SK-N-SH (cell line): ENCODE data around the gene MED16. TPM values are rescaled to one million over a fixed set of nuclear protein-coding genes. Genes with fewer than 3 reads are reported as not detected.

ENCODE experiments used
- CTCF ChIA-PET: fragments of 300-600, 350-600 bp; formaldehyde crosslinking; extraction: SDS; loops from one replicate; lab custom pipeline; 2021; lab: Yijun Ruan, JAX
- POLR2A ChIA-PET: fragments of 350-600 bp; sonication (Branson Sonifier 250); formaldehyde crosslinking; extraction: SDS; loops from one replicate; lab custom pipeline; 2020; ENCODE audit warnings: antibody characterized with exemption, inconsistent platforms; lab: Yijun Ruan, JAX
- DNase-seq: peaks from one replicate; pipeline ENCODE4 v3.0.0; 2012
- H2AFZ ChIP-seq: fragments of 200-600 bp; sonication (generic); 2 replicates; pipeline ENCODE4 v1.8.1; 2016; ENCODE audit warnings: antibody characterized with exemption, mild to moderate bottlenecking, low read depth
- H3F3A ChIP-seq: fragments of 200-600 bp; sonication (generic); replicated peaks from 2 replicates; pipeline ENCODE3; 2016; ENCODE audit warnings: antibody characterized with exemption, mild to moderate bottlenecking; ENCODE audit not compliant: insufficient read depth
- H3K27ac ChIP-seq, 2 experiments: fragments of 200-500 bp in 1 of 2; fragments of 200-600 bp in 1 of 2; sonication (Bioruptor generic) in 1 of 2; sonication (generic), shearing (Covaris generic) in 1 of 2; 2 replicates each; pipeline versions ENCODE4 v1.5.1 to v1.6.1; 2014 to 2016; ENCODE audit warnings: low read depth in 2 of 2, inconsistent platforms in 1 of 2, low read length in 1 of 2, mild to moderate bottlenecking in 1 of 2, mixed read lengths in 1 of 2
- H3K27me3 ChIP-seq: fragments of 200-600 bp; sonication (generic), shearing (Covaris generic); 2 replicates; pipeline ENCODE4 v1.6.1; 2016; ENCODE audit warnings: mixed run types; ENCODE audit not compliant: insufficient read depth
- H3K36me3 ChIP-seq, 2 experiments: fragments of 200-500 bp in 1 of 2; fragments of 200-600 bp in 1 of 2; sonication (Bioruptor generic) in 1 of 2; sonication (generic) in 1 of 2; replicated peaks in 1 of 2; 2 replicates each; pipeline versions ENCODE3 to v1.5.1; 2014 to 2016; ENCODE audit warnings: low read length in 1 of 2, mild to moderate bottlenecking in 1 of 2; ENCODE audit not compliant: insufficient read depth in 2 of 2, control insufficient read depth in 1 of 2
- H3K4me1 ChIP-seq, 2 experiments: fragments of 200-500 bp in 1 of 2; fragments of 200-600 bp in 1 of 2; sonication (Bioruptor generic) in 1 of 2; sonication (generic), shearing (Covaris generic) in 1 of 2; 2 replicates each; pipeline versions ENCODE4 v1.5.1 to v1.6.1; 2014 to 2016; ENCODE audit warnings: low read depth in 1 of 2, low read length in 1 of 2, mixed run types in 1 of 2; ENCODE audit not compliant: insufficient read depth in 2 of 2, control insufficient read depth in 1 of 2
- H3K4me2 ChIP-seq: fragments of 200-600 bp; sonication (generic), shearing (Covaris generic); 2 replicates; pipeline ENCODE4 v1.6.1; 2017; ENCODE audit warnings: mixed run types
- H3K4me3 ChIP-seq, 2 experiments: fragments of 200-500 bp in 1 of 2; fragments of 200-600 bp in 1 of 2; sonication (Bioruptor generic) in 1 of 2; sonication (generic), shearing (Covaris generic) in 1 of 2; 2 replicates each; pipeline versions ENCODE4 v1.5.1 to v1.8.1; 2014 to 2016; ENCODE audit warnings: low read depth in 2 of 2, inconsistent platforms in 1 of 2, low read length in 1 of 2, mild to moderate bottlenecking in 1 of 2, mixed read lengths in 1 of 2, moderate library complexity in 1 of 2
- H3K79me2 ChIP-seq: fragments of 200-600 bp; sonication (generic); 2 replicates; pipeline ENCODE4 v1.8.1; 2017; ENCODE audit warnings: mild to moderate bottlenecking; ENCODE audit not compliant: insufficient read depth
- H3K9ac ChIP-seq: fragments of 200-600 bp; sonication (generic); 2 replicates; pipeline ENCODE4 v1.6.1; 2017; ENCODE audit warnings: mixed run types
- H3K9me2 ChIP-seq: fragments of 200-600 bp; sonication (generic); 2 replicates; pipeline ENCODE4 v1.6.1; 2017; ENCODE audit warnings: mixed run types
- H3K9me3 ChIP-seq: fragments of 200-600 bp; sonication (generic); 2 replicates; pipeline ENCODE4 v1.6.1; 2017; ENCODE audit warnings: mixed run types, mild to moderate bottlenecking, moderate library complexity
- H4K20me1 ChIP-seq: fragments of 200-600 bp; sonication (generic); 2 replicates; pipeline ENCODE4 v1.6.1; 2017; ENCODE audit warnings: mild to moderate bottlenecking, mixed run types; ENCODE audit not compliant: insufficient read depth
- ELF1 ChIP-seq: IDR thresholded peaks from 2 replicates; pipeline ENCODE4 v1.4.0; 2012
- FOSL2 ChIP-seq: IDR thresholded peaks from 2 replicates; pipeline ENCODE4 v1.4.0; 2012; ENCODE audit warnings: low read depth, mild to moderate bottlenecking, moderate library complexity, borderline replicate concordance
- FOXJ3 ChIP-seq: sonication (generic); formaldehyde crosslinking; IDR thresholded peaks from 2 replicates; pipeline ENCODE4 v1.5.1; 2020; ENCODE audit warnings: mild to moderate bottlenecking, missing genetic modification reagents
- JUND ChIP-seq: IDR thresholded peaks from 2 replicates; pipeline ENCODE4 v1.4.0; 2012
- MEF2A ChIP-seq: IDR thresholded peaks from 2 replicates; pipeline ENCODE4 v1.4.0; 2012; ENCODE audit warnings: low read depth, borderline replicate concordance
- NFIC ChIP-seq: IDR thresholded peaks from 2 replicates; pipeline ENCODE4 v1.4.0; 2012; ENCODE audit warnings: borderline replicate concordance
- NRF1 ChIP-seq: IDR thresholded peaks from 2 replicates; pipeline ENCODE4 v1.6.1; 2012; ENCODE audit warnings: low read depth, mild to moderate bottlenecking, low read length
- PBX3 ChIP-seq: IDR thresholded peaks from 2 replicates; pipeline ENCODE4; 2012
- REST ChIP-seq: IDR thresholded peaks from 2 replicates; pipeline ENCODE4 v1.6.1; 2012; ENCODE audit warnings: mild to moderate bottlenecking, low read depth, low read length, moderate library complexity
- TCF12 ChIP-seq: IDR thresholded peaks from 2 replicates; pipeline ENCODE4 v1.4.0; 2012
- WGBS: methylation state at CpG from one replicate; pipeline ENCODE4 v1.1.6; 2017; ENCODE audit warnings: low lambda C conversion rate; 5-methylcytosine and 5-hydroxymethylcytosine counted together
- polyA plus RNA-seq, 3 experiments: library from polyadenylated mRNA; depleted of rRNA; stranded (reverse); fragments of >200 nt; gene quantifications; 2 replicates each; pipeline ENCODE4 v1.2.3, GENCODE V29; 2012
- TF ChIP-seq, protein P1 (sequence below): IDR thresholded peaks from 2 replicates; pipeline ENCODE4 v1.4.0; 2012; ENCODE audit warnings: low read depth
- TF ChIP-seq, protein P2 (sequence below): fragments of 150-350 bp; IDR thresholded peaks from 2 replicates; pipeline ENCODE4 v1.6.1; 2016; ENCODE audit warnings: mild to moderate bottlenecking, low read depth, low read length

Gene MED16
- polyA plus RNA-seq, 1 of the 3 experiments (the other 2 are of a cell fraction): 40.6 TPM

GRCh38 chr19:867855-868457 lies 25.0 kb downstream of the MED16 start (continued):
- no peak for TF ChIP-seq REST
- TF ChIP-seq PBX3: no peak

DNA sequence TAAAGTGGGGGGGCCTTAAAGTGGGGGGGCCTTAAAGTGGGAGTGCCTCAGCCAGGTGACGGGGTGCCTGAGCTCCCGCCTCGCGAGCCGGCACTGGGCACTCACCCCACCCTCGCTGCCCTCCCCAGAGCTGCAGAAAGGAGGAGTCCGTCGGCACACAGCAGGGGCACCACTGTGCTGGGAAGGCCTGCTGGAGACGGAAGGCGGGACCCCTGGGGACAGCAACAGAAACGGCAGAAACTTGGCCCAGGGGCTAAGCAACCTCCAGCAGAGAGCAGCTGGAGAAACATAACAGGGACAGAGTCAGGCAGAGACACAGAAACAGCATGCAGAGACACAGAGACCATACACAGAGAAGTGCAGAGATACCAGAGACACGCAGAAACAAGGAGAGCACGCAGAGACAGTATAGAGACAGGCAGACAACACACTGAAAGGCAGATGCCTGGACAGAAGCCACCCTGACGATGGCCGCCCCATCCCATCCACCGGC lies 25.6 kb downstream of the MED16 start:
- POLR2A ChIA-PET: no interaction called here
- CTCF ChIA-PET: interaction anchor here (1.0 kb wide), 1 partner anchor 115 kb away, joined by 3 read pairs; no protein-coding TSS in a partner anchor
- Histone ChIP-seq H3F3A (peaks cover 23% of the 10 kb centered on the region), H3K79me2 (no peaks in the 10 kb centered on the region), H3K36me3 (peaks cover 0 to 27% of the 10 kb centered on the region in 2 experiments), H3K9ac (no peak overlapping the region), H3K9me2 (no peaks in the 10 kb centered on the region), H3K4me3 (no peak overlapping the region), H3K27ac (no peak overlapping the region), H3K4me2 (no peak overlapping the region), H2AFZ (no peak overlapping the region), H3K27me3 (no peaks in the 10 kb centered on the region), H3K9me3 (no peaks in the 10 kb centered on the region), H4K20me1 (no peaks in the 10 kb centered on the region), H3K4me1 (peaks cover 4 to 16% of the 10 kb centered on the region in 2 experiments; a peak in 2 of 4 replicates)
- 81% methylated on average over 8 of the region's 16 CpGs for WGBS
- TF ChIP-seq JUND (no peak), MEF2A (no peak), FOXJ3 (CRISPR knock-in tag) (no peak), FOSL2 (no peak), NFIC (no peak), TCF12 (no peak), ELF1 (no peak), NRF1 (no peak)
- TF ChIP-seq, protein P1, sequence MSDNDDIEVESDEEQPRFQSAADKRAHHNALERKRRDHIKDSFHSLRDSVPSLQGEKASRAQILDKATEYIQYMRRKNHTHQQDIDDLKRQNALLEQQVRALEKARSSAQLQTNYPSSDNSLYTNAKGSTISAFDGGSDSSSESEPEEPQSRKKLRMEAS: no peak
- TF ChIP-seq, protein P2, sequence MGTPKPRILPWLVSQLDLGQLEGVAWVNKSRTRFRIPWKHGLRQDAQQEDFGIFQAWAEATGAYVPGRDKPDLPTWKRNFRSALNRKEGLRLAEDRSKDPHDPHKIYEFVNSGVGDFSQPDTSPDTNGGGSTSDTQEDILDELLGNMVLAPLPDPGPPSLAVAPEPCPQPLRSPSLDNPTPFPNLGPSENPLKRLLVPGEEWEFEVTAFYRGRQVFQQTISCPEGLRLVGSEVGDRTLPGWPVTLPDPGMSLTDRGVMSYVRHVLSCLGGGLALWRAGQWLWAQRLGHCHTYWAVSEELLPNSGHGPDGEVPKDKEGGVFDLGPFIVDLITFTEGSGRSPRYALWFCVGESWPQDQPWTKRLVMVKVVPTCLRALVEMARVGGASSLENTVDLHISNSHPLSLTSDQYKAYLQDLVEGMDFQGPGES: no peak
- DNase-seq: no peak
